Gastroesophageal sphincter (tissue), 4 donors: Measurements from ENCODE around the gene SCN1A. TPM values are rescaled to one million over a fixed set of nuclear protein-coding genes. Genes with fewer than 3 reads are reported as not detected.

ENCODE experiments used
- ATAC-seq: fragments of 150-250 bp; one replicate; pipeline ENCODE4 v1.9.1; 2016; ENCODE audit warnings: mild to moderate bottlenecking, moderate library complexity
- H3K27ac ChIP-seq, 4 donors: fragments of 200-600 bp; sonication (generic) in 3 of 4; 1 replicate in 3 of 4; 2 replicates in 1 of 4; pipeline ENCODE4 v1.5.1; 2016 to 2019
- H3K27me3 ChIP-seq: fragments of 200-600 bp; sonication (generic); one replicate; pipeline ENCODE4 v1.5.1; 2019
- H3K36me3 ChIP-seq, 2 donors: fragments of 200-600 bp; sonication (generic); one replicate each; pipeline ENCODE4 v1.5.1; 2019; ENCODE audit warnings: control low read depth in 1 of 2
- H3K4me1 ChIP-seq, 3 donors: fragments of 200-600 bp; sonication (generic); 1 replicate in 2 of 3; 2 replicates in 1 of 3; pipeline ENCODE4 v1.5.1; 2016 to 2019; ENCODE audit warnings: control low read depth in 2 of 3
- H3K4me3 ChIP-seq, 2 donors: fragments of 200-600 bp; sonication (generic); one replicate each; pipeline ENCODE4 v1.5.1; 2019; ENCODE audit warnings: mild to moderate bottlenecking in 1 of 2, moderate library complexity in 1 of 2
- H3K9me3 ChIP-seq, 3 donors: fragments of 200-600 bp; sonication (generic); one replicate each; pipeline ENCODE4 v1.5.1; 2017 to 2019; ENCODE audit warnings: control low read depth in 2 of 3
- EP300 ChIP-seq: sonication (generic); formaldehyde crosslinking; IDR thresholded peaks from one replicate; pipeline ENCODE4 v1.6.1; 2017; ENCODE audit warnings: antibody characterized with exemption, mild to moderate bottlenecking
- POLR2A ChIP-seq, 2 donors: fragments of 450-650 bp; IDR thresholded peaks; one replicate each; pipeline ENCODE4 v1.6.1; 2017; ENCODE audit warnings: antibody characterized with exemption in 2 of 2, mild to moderate bottlenecking in 2 of 2, moderate library complexity in 1 of 2
- POLR2AphosphoS5 ChIP-seq: sonication (generic); formaldehyde crosslinking; IDR thresholded peaks from one replicate; pipeline ENCODE4 v1.6.1; 2017; ENCODE audit warnings: antibody characterized with exemption
- WGBS, 2 donors: methylation state at CpG; one replicate each; pipeline ENCODE4 v1.1.5; 2018; ENCODE audit warnings: low coverage in 1 of 2; 5-methylcytosine and 5-hydroxymethylcytosine counted together
- total RNA-seq, 4 donors: library from RNA; depleted of rRNA; stranded (reverse); fragments of >200 nt; gene quantifications; one replicate each; pipeline ENCODE4 v1.1.0, GENCODE V29; 2016
- TF ChIP-seq, protein P1 (sequence below), 4 experiments: fragments of 200-600 bp in 2 of 4; fragments of 450-650 bp in 2 of 4; sonication (generic) in 1 of 4; IDR thresholded peaks; one replicate each; pipeline ENCODE4 v1.5.1; 2017 to 2019; ENCODE audit warnings: antibody characterized with exemption in 4 of 4, mild to moderate bottlenecking in 2 of 4, moderate library complexity in 2 of 4

SCN1A gene
- total RNA-seq, 4 donors from 2014 or later: 0.05 to 0.08 TPM; not detected in 2

DNA sequence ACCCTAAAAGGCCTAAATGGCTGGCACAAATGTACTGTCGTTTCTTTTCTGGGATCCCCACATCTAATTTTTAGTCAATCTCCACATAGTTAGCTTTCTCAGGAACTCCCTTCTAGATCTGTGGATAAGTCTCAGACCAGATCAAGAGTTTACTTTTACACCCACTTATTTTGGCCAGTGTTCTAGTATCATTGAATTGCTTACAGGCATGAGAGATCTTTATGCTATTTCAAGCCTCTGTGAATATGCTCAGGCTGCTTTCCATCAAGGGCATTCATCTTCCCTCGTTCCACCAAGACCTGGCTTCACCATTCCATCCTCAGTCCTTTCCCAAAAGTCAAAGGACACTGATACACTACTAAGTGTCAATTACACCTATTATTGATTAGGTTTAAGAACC, 27.8 kb upstream of the SCN1A start:
- Histone ChIP-seq H3K27me3 (no peaks in the 10 kb centered on the region), H3K4me1 (no peaks in the 10 kb centered on the region), H3K27ac (no peak overlapping the region), H3K36me3 (no peaks in the 10 kb centered on the region), H3K4me3 (no peak overlapping the region), H3K9me3 (no peaks in the 10 kb centered on the region)
- WGBS, 2 donors: 52 to 81% methylated on average over 2 of the region's 2 CpGs
- TF ChIP-seq EP300 (no peak), POLR2A (IDR thresholded peaks at IDR 0.05) (no peak), POLR2AphosphoS5 (no peak)
- TF ChIP-seq, protein P1, sequence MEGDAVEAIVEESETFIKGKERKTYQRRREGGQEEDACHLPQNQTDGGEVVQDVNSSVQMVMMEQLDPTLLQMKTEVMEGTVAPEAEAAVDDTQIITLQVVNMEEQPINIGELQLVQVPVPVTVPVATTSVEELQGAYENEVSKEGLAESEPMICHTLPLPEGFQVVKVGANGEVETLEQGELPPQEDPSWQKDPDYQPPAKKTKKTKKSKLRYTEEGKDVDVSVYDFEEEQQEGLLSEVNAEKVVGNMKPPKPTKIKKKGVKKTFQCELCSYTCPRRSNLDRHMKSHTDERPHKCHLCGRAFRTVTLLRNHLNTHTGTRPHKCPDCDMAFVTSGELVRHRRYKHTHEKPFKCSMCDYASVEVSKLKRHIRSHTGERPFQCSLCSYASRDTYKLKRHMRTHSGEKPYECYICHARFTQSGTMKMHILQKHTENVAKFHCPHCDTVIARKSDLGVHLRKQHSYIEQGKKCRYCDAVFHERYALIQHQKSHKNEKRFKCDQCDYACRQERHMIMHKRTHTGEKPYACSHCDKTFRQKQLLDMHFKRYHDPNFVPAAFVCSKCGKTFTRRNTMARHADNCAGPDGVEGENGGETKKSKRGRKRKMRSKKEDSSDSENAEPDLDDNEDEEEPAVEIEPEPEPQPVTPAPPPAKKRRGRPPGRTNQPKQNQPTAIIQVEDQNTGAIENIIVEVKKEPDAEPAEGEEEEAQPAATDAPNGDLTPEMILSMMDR (IDR thresholded peaks at IDR 0.05): no peak
- ATAC-seq: no peak

DNA sequence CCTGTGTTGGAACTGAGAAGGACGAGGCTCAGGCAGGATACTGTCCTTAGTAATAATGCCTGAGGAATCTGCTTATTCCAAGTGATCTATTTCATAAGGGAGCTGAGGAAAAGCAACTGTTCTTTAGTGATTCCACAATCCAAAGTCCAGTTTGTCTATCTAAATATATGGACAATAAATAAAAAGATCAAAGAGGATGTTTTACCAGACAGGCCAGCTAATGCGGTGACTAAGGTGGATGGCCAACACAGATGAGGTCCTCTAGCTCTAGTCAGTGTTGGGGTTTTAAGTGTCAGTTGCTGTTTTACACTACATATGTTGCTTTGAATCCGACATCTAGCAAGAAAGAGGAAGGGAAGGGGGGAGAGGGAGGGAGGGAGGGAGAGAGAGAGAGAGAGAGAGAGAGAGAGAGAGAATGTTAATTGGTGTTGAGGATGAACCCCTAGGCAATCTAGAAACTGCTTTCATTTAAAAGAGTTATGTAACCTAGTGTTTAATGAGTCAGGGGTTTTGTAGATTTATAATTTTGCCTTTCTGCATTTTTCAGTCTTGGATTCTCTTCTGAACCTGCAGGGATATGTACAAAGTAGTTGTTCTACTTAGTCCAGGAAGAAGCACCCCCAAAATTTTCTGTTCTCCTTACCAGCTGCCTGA, 27.0 kb upstream of the SCN1A start:
- 38 to 78% methylated on average over 1 to 3 of the region's 3 CpGs for WGBS, 2 donors

DNA sequence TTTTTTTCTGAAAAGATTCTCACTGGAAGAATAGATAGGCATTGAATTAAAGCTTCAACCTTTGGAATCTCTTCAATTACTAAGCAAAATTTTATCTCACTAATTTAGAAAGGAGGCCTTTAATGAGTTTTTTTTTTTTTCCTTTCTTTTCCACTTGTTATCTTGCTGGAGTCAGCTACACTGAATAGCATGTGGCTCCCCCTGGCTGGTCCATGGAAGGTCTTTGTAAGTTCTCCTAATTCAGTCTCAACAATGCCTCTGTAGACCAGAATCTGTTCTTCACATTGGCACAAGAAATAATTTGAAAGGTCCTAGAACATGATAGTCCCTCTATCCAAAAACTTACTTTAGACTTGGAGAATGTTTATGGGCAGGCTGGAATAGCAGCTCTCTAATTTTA, 24.2 kb upstream of the SCN1A start:
- Histone ChIP-seq H3K4me3 (no peak overlapping the region), H3K4me1 (no peaks in the 10 kb centered on the region), H3K27ac (no peak overlapping the region), H3K36me3 (no peaks in the 10 kb centered on the region), H3K27me3 (no peaks in the 10 kb centered on the region), H3K9me3 (no peaks in the 10 kb centered on the region)
- TF ChIP-seq, protein P1 (IDR thresholded peaks at IDR 0.05): no peak
- TF ChIP-seq POLR2A (IDR thresholded peaks at IDR 0.05): no peak
- TF ChIP-seq EP300: no peak
- no peak for TF ChIP-seq POLR2AphosphoS5
- ATAC-seq: no peak

More for the DNA sequence above, 27.0 kb upstream of the SCN1A start:
- Histone ChIP-seq H3K36me3 (no peaks in the 10 kb centered on the region), H3K27me3 (no peaks in the 10 kb centered on the region), H3K27ac (no peak overlapping the region), H3K4me1 (no peaks in the 10 kb centered on the region), H3K9me3 (no peaks in the 10 kb centered on the region), H3K4me3 (no peak overlapping the region)
- TF ChIP-seq POLR2A (IDR thresholded peaks at IDR 0.05) (no peak), POLR2AphosphoS5 (no peak), EP300 (no peak)
- TF ChIP-seq, protein P1 (IDR thresholded peaks at IDR 0.05): no peak
- no peak for ATAC-seq

DNA sequence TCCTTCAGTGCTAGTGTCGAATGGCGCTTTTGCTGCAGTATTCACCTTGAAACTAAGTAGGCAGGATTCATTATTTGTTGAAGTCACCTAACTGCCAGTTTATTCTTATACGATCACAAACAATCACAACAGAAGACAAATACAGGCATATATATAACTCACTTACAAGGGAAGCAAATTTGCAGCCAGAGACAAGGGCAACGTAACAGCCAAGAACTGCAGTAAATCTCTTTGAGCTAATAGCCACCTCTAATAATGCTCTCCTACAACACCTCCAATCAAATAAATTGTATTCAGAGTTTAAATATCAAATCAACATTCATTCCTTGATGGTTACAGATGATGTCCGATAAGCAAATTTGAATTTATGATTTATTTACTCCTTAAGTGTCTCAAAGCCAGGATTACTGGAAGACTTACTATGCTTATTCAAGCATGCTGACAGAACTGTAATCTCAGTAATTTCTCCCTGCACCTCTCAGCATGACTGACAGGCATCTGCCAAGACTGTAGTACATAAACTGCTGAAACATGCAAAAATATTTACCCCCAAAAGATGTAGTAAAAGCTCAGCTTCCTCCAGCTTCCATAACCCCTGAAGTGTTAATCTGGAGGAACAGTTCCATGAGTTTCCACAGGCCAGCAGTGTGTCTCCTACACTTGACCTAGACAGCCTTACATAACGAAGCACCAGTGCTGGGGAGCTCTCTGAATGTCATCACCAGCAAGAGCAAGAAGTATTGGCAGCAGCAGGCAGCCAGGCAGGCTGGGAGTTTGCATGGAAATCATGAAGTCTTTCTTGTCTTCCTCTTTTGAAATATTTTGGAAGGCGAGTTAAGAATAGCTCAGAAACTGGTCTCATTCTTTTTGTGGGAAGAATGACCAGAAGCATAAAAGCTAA, 20.9 kb upstream of the SCN1A start:
- Histone ChIP-seq H3K4me3 (no peak overlapping the region), H3K9me3 (no peaks in the 10 kb centered on the region), H3K4me1 (no peaks in the 10 kb centered on the region), H3K27me3 (no peaks in the 10 kb centered on the region), H3K36me3 (no peaks in the 10 kb centered on the region), H3K27ac (no peak overlapping the region)
- WGBS, 2 donors: 73 to 87% methylated on average over 3 to 7 of the region's 7 CpGs
- no peak for TF ChIP-seq POLR2AphosphoS5
- TF ChIP-seq, protein P1 (IDR thresholded peaks at IDR 0.05): no peak
- TF ChIP-seq POLR2A (IDR thresholded peaks at IDR 0.05): no peak
- no peak for TF ChIP-seq EP300
- ATAC-seq: no peak
